ENCODE data around the gene TMEM134.

GRCh38 chr11:67455054-67455453 is 14.0 kb downstream of the TMEM134 start, which contains the start of gene CABP4:
- no peak for TF ChIP-seq POLR2A (IDR thresholded peaks at IDR 0.05; ENCODE audit: low read depth, low read length)
- no peak for TF ChIP-seq POLR2AphosphoS5 (IDR thresholded peaks at IDR 0.05; ENCODE audit: low read depth, low read length)
- no peak for TF ChIP-seq SPI1 (IDR thresholded peaks at IDR 0.05; ENCODE audit: low read depth, low read length)
- no peak for TF ChIP-seq TAF1 (IDR thresholded peaks at IDR 0.05; ENCODE audit: low read depth, low read length)
